ENCODE measurements around the gene SLC22A15.

DNA sequence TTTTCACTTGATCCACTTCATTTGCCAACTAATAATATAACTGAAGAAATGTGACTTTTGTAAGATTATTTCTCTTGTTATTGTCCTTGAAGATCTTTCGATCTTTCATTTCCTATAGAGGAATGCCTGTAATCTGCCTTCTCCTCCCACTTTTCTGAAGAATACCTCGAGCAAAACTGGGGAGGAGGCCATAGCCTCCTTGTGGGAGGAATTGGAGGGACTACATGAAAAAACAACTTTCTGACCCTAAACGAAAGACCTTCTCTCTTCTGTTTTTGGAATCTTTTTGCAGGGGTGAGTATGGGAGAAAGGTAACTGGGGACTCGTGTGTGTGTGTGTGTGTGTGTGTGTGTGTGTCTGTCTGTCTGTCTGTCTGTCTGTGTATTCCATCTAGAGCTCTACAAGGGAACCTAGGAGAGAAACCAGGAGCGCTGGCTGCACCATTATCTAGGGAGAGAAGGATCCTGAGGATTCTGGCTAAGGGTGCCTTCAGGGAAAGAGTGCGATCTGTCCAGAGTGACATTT is 102.4 kb downstream of the SLC22A15 start:
- TF ChIP-seq, protein P1, sequence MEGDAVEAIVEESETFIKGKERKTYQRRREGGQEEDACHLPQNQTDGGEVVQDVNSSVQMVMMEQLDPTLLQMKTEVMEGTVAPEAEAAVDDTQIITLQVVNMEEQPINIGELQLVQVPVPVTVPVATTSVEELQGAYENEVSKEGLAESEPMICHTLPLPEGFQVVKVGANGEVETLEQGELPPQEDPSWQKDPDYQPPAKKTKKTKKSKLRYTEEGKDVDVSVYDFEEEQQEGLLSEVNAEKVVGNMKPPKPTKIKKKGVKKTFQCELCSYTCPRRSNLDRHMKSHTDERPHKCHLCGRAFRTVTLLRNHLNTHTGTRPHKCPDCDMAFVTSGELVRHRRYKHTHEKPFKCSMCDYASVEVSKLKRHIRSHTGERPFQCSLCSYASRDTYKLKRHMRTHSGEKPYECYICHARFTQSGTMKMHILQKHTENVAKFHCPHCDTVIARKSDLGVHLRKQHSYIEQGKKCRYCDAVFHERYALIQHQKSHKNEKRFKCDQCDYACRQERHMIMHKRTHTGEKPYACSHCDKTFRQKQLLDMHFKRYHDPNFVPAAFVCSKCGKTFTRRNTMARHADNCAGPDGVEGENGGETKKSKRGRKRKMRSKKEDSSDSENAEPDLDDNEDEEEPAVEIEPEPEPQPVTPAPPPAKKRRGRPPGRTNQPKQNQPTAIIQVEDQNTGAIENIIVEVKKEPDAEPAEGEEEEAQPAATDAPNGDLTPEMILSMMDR (IDR thresholded peaks at IDR 0.05; ENCODE audit: poor library complexity, severe bottlenecking): no peak
- no peak for TF ChIP-seq RAD21 (conservative IDR thresholded peaks at IDR 0.05)
- TF ChIP-seq, protein P2, sequence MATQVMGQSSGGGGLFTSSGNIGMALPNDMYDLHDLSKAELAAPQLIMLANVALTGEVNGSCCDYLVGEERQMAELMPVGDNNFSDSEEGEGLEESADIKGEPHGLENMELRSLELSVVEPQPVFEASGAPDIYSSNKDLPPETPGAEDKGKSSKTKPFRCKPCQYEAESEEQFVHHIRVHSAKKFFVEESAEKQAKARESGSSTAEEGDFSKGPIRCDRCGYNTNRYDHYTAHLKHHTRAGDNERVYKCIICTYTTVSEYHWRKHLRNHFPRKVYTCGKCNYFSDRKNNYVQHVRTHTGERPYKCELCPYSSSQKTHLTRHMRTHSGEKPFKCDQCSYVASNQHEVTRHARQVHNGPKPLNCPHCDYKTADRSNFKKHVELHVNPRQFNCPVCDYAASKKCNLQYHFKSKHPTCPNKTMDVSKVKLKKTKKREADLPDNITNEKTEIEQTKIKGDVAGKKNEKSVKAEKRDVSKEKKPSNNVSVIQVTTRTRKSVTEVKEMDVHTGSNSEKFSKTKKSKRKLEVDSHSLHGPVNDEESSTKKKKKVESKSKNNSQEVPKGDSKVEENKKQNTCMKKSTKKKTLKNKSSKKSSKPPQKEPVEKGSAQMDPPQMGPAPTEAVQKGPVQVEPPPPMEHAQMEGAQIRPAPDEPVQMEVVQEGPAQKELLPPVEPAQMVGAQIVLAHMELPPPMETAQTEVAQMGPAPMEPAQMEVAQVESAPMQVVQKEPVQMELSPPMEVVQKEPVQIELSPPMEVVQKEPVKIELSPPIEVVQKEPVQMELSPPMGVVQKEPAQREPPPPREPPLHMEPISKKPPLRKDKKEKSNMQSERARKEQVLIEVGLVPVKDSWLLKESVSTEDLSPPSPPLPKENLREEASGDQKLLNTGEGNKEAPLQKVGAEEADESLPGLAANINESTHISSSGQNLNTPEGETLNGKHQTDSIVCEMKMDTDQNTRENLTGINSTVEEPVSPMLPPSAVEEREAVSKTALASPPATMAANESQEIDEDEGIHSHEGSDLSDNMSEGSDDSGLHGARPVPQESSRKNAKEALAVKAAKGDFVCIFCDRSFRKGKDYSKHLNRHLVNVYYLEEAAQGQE (IDR thresholded peaks at IDR 0.05; ENCODE audit: borderline replicate concordance): no peak
